OCI-LY7 (cell line): ENCODE data around the gene ZNF195.
"Not testable (repeated sequence)": the region's sequence is repeated elsewhere in the genome, so short reads cannot be mapped to it uniquely, and the experiment has no call there.

Experiments
- EZH2phosphoT487 ChIP-seq: fragments of 200-600 bp; sonication (generic); IDR thresholded peaks from 2 replicates; pipeline ENCODE4 v1.6.1; 2018; ENCODE audit warnings: low read depth, borderline replicate concordance, mild to moderate bottlenecking, mixed run types, antibody characterized with exemption, low read length, moderate library complexity, mixed read lengths
- TF ChIP-seq, protein P1 (sequence below): fragments of 200-600 bp; sonication (generic); conservative IDR thresholded peaks from 2 replicates; pipeline ENCODE4 v1.5.1; 2014; ENCODE audit warnings: mild to moderate bottlenecking, antibody characterized with exemption, low read length, moderate library complexity, mixed read lengths

DNA sequence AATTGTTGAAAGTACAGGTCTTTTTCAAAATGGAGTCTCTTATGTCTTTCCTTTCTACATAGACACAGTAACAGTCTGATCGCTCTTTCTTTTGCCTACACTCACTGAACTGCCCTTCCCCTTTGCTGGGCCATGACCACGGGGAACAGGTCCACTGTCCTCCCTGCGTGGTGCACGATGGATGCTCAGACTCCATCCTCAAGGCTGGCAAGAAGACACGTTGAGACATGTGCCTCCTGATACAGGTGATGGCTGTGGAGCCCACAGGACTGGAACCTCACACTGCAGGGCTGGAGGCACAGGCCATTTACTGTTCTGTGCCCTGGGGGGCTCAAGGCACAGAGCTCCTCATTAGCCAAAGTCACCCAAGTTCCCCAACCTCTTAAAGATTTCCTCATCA lies 16.5 kb upstream of the ZNF195 start:
- TF ChIP-seq, protein P1, sequence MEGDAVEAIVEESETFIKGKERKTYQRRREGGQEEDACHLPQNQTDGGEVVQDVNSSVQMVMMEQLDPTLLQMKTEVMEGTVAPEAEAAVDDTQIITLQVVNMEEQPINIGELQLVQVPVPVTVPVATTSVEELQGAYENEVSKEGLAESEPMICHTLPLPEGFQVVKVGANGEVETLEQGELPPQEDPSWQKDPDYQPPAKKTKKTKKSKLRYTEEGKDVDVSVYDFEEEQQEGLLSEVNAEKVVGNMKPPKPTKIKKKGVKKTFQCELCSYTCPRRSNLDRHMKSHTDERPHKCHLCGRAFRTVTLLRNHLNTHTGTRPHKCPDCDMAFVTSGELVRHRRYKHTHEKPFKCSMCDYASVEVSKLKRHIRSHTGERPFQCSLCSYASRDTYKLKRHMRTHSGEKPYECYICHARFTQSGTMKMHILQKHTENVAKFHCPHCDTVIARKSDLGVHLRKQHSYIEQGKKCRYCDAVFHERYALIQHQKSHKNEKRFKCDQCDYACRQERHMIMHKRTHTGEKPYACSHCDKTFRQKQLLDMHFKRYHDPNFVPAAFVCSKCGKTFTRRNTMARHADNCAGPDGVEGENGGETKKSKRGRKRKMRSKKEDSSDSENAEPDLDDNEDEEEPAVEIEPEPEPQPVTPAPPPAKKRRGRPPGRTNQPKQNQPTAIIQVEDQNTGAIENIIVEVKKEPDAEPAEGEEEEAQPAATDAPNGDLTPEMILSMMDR, result not testable (repeated sequence)
- TF ChIP-seq EZH2phosphoT487, result not testable (repeated sequence)
